Esophagus squamous epithelium (tissue), 4 donors: ENCODE data around the gene EPB41L2.

Experiments
- CTCF ChIP-seq, 6 experiments: fragments of 450-650 bp in 4 of 6; fragments of 200-600 bp in 2 of 6; sonication (generic) in 2 of 6; IDR thresholded peaks; one replicate each; pipeline ENCODE4 v1.5.1; 2016 to 2019; ENCODE audit warnings: antibody characterized with exemption in 6 of 6, mild to moderate bottlenecking in 4 of 6, moderate library complexity in 4 of 6
- POLR2A ChIP-seq, 4 donors: fragments of 450-650 bp; IDR thresholded peaks; one replicate each; pipeline ENCODE4 v1.6.1; 2017; ENCODE audit warnings: antibody characterized with exemption in 4 of 4, mild to moderate bottlenecking in 4 of 4, moderate library complexity in 3 of 4

- no peak for TF ChIP-seq POLR2A (IDR thresholded peaks at IDR 0.05)
- no peak for TF ChIP-seq CTCF (IDR thresholded peaks at IDR 0.05)
These were observed 98.8 kb downstream of the EPB41L2 start for GRCh38 chr6:130964289-130964688.
